Body of pancreas (tissue), 4 donors: ENCODE results near the gene NOLC1. TPM values are rescaled to one million over a fixed set of nuclear protein-coding genes. Genes with fewer than 3 reads are reported as not detected.

Source experiments
- ATAC-seq: fragments of 150-250 bp; one replicate; pipeline ENCODE4 v1.9.1; 2016
- DNase-seq, 4 donors: peaks; one replicate each; pipeline ENCODE4 v3.0.0-alpha.2; 2019
- H3K27ac ChIP-seq, 4 donors: fragments of 200-600 bp; sonication (generic); 1 replicate in 3 of 4; 2 replicates in 1 of 4; pipeline versions ENCODE4 v1.5.1 to v1.6.1; 2016 to 2019; ENCODE audit warnings: mild to moderate bottlenecking in 1 of 4, mixed read lengths in 1 of 4, moderate library complexity in 1 of 4
- H3K27me3 ChIP-seq, 2 donors: fragments of 200-600 bp; sonication (generic); one replicate each; pipeline ENCODE4 v1.6.0; 2016; ENCODE audit warnings: mild to moderate bottlenecking in 1 of 2
- H3K36me3 ChIP-seq, 2 donors: fragments of 200-600 bp; sonication (generic); replicated peaks in 1 of 2; 2 replicates each; pipeline ENCODE4 v1.5.1; 2016; ENCODE audit warnings: low read depth in 2 of 2; ENCODE audit not compliant: insufficient read depth in 1 of 2
- H3K4me1 ChIP-seq: fragments of 200-600 bp; sonication (generic); one replicate; pipeline ENCODE4 v1.6.0; 2016
- H3K4me3 ChIP-seq, 2 donors: fragments of 200-600 bp; sonication (generic); 1 replicate in 1 of 2; 2 replicates in 1 of 2; pipeline ENCODE4 v1.5.1; 2016 to 2019
- H3K9me3 ChIP-seq, 3 donors: fragments of 200-600 bp; sonication (generic); 1 replicate in 2 of 3; 2 replicates in 1 of 3; pipeline ENCODE4 v1.5.1; 2016
- POLR2A ChIP-seq, 3 donors: fragments of 450-650 bp; IDR thresholded peaks; one replicate each; pipeline ENCODE4 v1.6.1; 2016; ENCODE audit warnings: antibody characterized with exemption in 3 of 3, mild to moderate bottlenecking in 2 of 3
- WGBS, 2 donors: methylation state at CpG; one replicate each; pipeline ENCODE4 v1.1.5; 2017; 5-methylcytosine and 5-hydroxymethylcytosine counted together
- intact Hi-C: fragments of 100-400 bp; cut with DNase I; formaldehyde crosslinking; loops from one replicate; pipeline ENCODE4 v1.15.1; 2023
- total RNA-seq, 2 donors: library from RNA; depleted of rRNA; stranded (reverse); fragments of >200 nt; gene quantifications; one replicate each; pipeline ENCODE4 v1.1.0, GENCODE V29; 2016
- TF ChIP-seq, protein P1 (sequence below), 7 experiments: fragments of 450-650 bp in 4 of 7; fragments of 200-600 bp in 3 of 7; sonication (generic) in 3 of 7; IDR thresholded peaks; one replicate each; pipeline ENCODE4 v1.5.1; 2016 to 2019; ENCODE audit warnings: antibody characterized with exemption in 7 of 7

The NOLC1 gene
- 10 to 100 TPM; 26.0 to 33.7 TPM for total RNA-seq

GRCh38 chr10:102151774-102152544 lies at the start of gene NOLC1:
Gene NOLC1 (plus strand): TSS chr10:102152389. CDS start chr10:102152411, 22 bp downstream.
- Histone ChIP-seq H3K4me3 (peak within 1 kb of the TSS; percentile 14 to 82), H3K9me3 (no peaks in the 10 kb centered on the region), H3K36me3 (peaks cover 6 to 13% of the 10 kb centered on the region in 2 donors), H3K27me3 (no peaks in the 10 kb centered on the region), H3K4me1 (peaks cover 32% of the 10 kb centered on the region), H3K27ac (peak within 1 kb of the TSS; percentile 76 to 94 (median 88))
- ATAC-seq (peak; percentile 98), DNase-seq (peak; percentile 97 to 99 (median 99))
- WGBS, 2 donors: 4 to 83% methylated on average over 1 to 59 of the region's 59 CpGs
- peak; percentile 49 to 91 (median 88) for TF ChIP-seq POLR2A (IDR thresholded peaks at IDR 0.05)
- TF ChIP-seq, protein P1, sequence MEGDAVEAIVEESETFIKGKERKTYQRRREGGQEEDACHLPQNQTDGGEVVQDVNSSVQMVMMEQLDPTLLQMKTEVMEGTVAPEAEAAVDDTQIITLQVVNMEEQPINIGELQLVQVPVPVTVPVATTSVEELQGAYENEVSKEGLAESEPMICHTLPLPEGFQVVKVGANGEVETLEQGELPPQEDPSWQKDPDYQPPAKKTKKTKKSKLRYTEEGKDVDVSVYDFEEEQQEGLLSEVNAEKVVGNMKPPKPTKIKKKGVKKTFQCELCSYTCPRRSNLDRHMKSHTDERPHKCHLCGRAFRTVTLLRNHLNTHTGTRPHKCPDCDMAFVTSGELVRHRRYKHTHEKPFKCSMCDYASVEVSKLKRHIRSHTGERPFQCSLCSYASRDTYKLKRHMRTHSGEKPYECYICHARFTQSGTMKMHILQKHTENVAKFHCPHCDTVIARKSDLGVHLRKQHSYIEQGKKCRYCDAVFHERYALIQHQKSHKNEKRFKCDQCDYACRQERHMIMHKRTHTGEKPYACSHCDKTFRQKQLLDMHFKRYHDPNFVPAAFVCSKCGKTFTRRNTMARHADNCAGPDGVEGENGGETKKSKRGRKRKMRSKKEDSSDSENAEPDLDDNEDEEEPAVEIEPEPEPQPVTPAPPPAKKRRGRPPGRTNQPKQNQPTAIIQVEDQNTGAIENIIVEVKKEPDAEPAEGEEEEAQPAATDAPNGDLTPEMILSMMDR (IDR thresholded peaks at IDR 0.05): no peak
- intact Hi-C loops: no loop called here

- intact Hi-C loops: no loop called here
- no peak for TF ChIP-seq POLR2A (IDR thresholded peaks at IDR 0.05)
- TF ChIP-seq, protein P1 (IDR thresholded peaks at IDR 0.05): no peak
- WGBS, 2 donors: 81 to 88% methylated on average over 1 of the region's 1 CpG
- no peak overlapping the region for H3K4me3 ChIP-seq
- no peak for ATAC-seq
- H3K27me3 ChIP-seq: no peaks in the 10 kb centered on the region
- no peaks in the 10 kb centered on the region for H3K36me3 ChIP-seq
- no peaks in the 10 kb centered on the region for H3K4me1 ChIP-seq
- DNase-seq: no peak
- H3K9me3 ChIP-seq: no peaks in the 10 kb centered on the region
- H3K27ac ChIP-seq: no peak overlapping the region
These were observed 49.8 kb upstream of the NOLC1 start for GRCh38 chr10:102102421-102102820.

- no peak for TF ChIP-seq POLR2A (IDR thresholded peaks at IDR 0.05)
- TF ChIP-seq, protein P1 (IDR thresholded peaks at IDR 0.05): no peak
- Histone ChIP-seq H3K4me3 (no peak overlapping the region), H3K9me3 (no peaks in the 10 kb centered on the region), H3K27ac (no peak overlapping the region), H3K27me3 (no peaks in the 10 kb centered on the region), H3K4me1 (no peaks in the 10 kb centered on the region), H3K36me3 (peaks cover 10 to 29% of the 10 kb centered on the region in 2 donors)
- no peak for DNase-seq
- ATAC-seq: no peak
- 84 to 94% methylated on average over 2 of the region's 2 CpGs for WGBS, 2 donors
- intact Hi-C loops: no loop called here
These were observed 45.2 kb upstream of the NOLC1 start for GRCh38 chr10:102106998-102107397.

DNA sequence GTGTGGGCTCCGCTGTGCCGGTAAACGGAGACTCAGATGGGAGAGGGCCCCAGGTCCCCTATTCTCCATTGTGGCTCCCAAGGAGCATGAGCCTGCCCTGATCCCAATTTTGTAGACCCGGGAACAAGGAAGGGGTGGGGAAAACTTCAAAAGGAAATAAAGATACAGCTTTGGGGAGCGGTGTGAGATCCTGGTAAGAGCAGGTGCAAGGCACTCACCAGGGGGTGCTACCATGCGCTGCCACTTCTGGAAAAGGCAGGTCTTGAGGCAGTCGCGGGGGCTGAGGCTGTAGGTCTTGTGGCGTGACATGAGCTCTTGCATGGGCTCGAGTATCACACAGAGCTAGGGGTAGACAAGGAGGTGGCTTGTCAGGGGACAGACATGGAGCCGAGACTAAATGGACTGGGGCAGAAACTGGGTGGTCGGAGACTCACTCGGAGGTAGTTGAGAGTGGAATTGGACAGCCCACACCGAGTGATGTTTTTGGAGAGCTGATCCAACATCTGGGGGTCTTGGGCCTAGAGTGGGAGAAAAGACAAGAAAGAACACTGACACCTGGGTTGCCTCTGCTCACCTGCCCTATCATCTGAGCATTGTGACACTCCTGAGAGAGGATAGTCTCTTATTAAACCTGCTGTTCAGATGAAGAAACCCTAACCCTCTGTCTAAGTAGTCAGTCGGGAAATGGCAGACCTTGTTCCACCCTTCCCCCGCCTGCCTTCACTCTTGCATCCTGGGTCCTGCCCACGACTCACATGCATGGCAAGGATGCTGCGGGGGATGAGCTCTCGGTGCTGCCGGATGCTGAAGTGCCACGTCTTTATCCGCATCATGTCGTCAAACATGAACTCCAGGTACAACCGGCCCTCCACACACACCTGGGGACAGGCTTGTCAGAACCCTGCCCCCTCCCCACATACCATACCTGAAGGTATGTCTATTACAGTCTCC lies 42.7 kb upstream of the NOLC1 start:
- WGBS, 2 donors: 89 to 90% methylated on average over 23 to 24 of the region's 24 CpGs
- Histone ChIP-seq H3K27ac (no peak overlapping the region), H3K27me3 (no peaks in the 10 kb centered on the region), H3K9me3 (no peaks in the 10 kb centered on the region), H3K36me3 (peaks cover 10 to 29% of the 10 kb centered on the region in 2 donors), H3K4me3 (no peak overlapping the region), H3K4me1 (peaks cover 19% of the 10 kb centered on the region)
- TF ChIP-seq, protein P1 (IDR thresholded peaks at IDR 0.05): no peak
- TF ChIP-seq POLR2A (IDR thresholded peaks at IDR 0.05): no peak
- no peak for DNase-seq
- no peak for ATAC-seq
- intact Hi-C loops: no loop called here
